ENCODE data around the gene RPS19.

GRCh38 chr19:41894350-41894749, 34.3 kb downstream of the RPS19 start:
- TF ChIP-seq CTCF (IDR thresholded peaks at IDR 0.05; ENCODE audit: low read length) (no peak), EZH2phosphoT487 (IDR thresholded peaks at IDR 0.05; ENCODE audit: low read length) (no peak), EZH2 (optimal IDR thresholded peaks at IDR 0.05; ENCODE audit: low read depth, low read length) (no peak)

All from MM.1S (cell line).